ENCODE measurements around the gene C11orf52. TPM values are rescaled to one million over a fixed set of nuclear protein-coding genes. Genes with fewer than 3 reads are reported as not detected.

Gene C11orf52
- total RNA-seq, 1 experiment from 2014 or later = 4.0 TPM

DNA sequence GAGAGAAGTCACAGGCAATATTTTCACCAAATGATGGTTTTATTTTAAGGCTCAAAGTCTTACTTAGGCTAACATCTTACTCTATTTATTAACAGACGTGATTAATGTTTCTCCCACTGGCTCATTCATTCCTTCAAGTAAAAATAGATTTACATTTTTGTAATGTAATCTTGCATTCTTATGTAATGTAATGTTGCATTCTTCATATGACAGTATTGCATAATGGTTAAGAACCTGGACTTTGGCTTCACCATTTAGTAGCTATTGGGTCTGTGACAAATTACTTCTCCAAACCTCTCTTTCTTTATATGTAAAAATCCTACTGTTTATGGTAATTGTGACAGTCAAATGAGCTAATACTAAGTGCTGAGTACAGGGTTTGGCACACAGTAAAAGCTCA, 15.2 kb downstream of the C11orf52 start:
- no CpG with 5 or more reads among the region's 1 CpG for WGBS (ENCODE audit: extremely low coverage, insufficient read length, low lambda C conversion rate)
- peaks cover 5% of the 10 kb centered on the region for H3K23me2 ChIP-seq (ENCODE audit: insufficient read length, low read depth, low read length, poor library complexity, severe bottlenecking)
- no peaks in the 10 kb centered on the region for H4K20me1 ChIP-seq (ENCODE audit: control insufficient read depth, insufficient read depth, insufficient read length)
- H3K4me2 ChIP-seq (ENCODE audit: insufficient read depth, insufficient read length, low read length) = no peak overlapping the region
- H3K56ac ChIP-seq (ENCODE audit: insufficient read length, low read depth, low read length) = no peak overlapping the region
- H3K4me1 Mint-ChIP-seq = peaks cover 28 to 36% of the 10 kb centered on the region in 2 experiments
- no peaks in the 10 kb centered on the region for H3K27me3 ChIP-seq (ENCODE audit: insufficient read depth, low read length)
- no peak overlapping the region for H4K5ac ChIP-seq (ENCODE audit: insufficient read length, low read depth, low read length)
- no peak overlapping the region for H3K14ac ChIP-seq (ENCODE audit: insufficient read depth, low read length)
- H3K36me3 Mint-ChIP-seq (ENCODE audit: insufficient read depth in 1 of 3, low read depth in 3 of 3) = no peaks in the 10 kb centered on the region
- H2BK15ac ChIP-seq (ENCODE audit: low read depth, low read length) = no peak overlapping the region
- DNase-seq = no peak
- H3K27ac ChIP-seq (ENCODE audit: insufficient read length, low read depth, low read length) = no peak overlapping the region
- H3K4me1 ChIP-seq (ENCODE audit: insufficient read depth, low read length) = peaks cover 2% of the 10 kb centered on the region; the same call in 1 of the 2 replicates
- no peak overlapping the region for H3K27ac Mint-ChIP-seq
- no peaks in the 10 kb centered on the region for H3K79me2 ChIP-seq (ENCODE audit: insufficient read depth, low read length)
- H4K91ac ChIP-seq (ENCODE audit: insufficient read length, low read depth, low read length) = no peak overlapping the region
- H3K79me1 ChIP-seq (ENCODE audit: insufficient read depth, low read depth, low read length, poor library complexity, severe bottlenecking) = no peaks in the 10 kb centered on the region
- H2BK20ac ChIP-seq (ENCODE audit: low read depth, low read length, poor library complexity, severe bottlenecking) = no peak overlapping the region
- H2BK5ac ChIP-seq (ENCODE audit: insufficient read length, low read length) = no peak overlapping the region
- H3K4me3 Mint-ChIP-seq = no peak overlapping the region
- H3K9me3 ChIP-seq (ENCODE audit: control insufficient read depth, low read depth, low read length) = no peaks in the 10 kb centered on the region
- H3K18ac ChIP-seq (ENCODE audit: insufficient read length, low read depth, low read length) = no peak overlapping the region
- H3K9me3 Mint-ChIP-seq = no peaks in the 10 kb centered on the region
- no peak overlapping the region for H4K8ac ChIP-seq (replicated peaks; ENCODE audit: insufficient read length, low read depth, low read length)
- no peak overlapping the region for H3K4ac ChIP-seq (ENCODE audit: low read depth, low read length)
- H2BK12ac ChIP-seq (ENCODE audit: insufficient read length, low read depth, low read length) = no peak overlapping the region
- H3T11ph ChIP-seq (ENCODE audit: low read length) = no peak overlapping the region
- TF ChIP-seq, protein P1, sequence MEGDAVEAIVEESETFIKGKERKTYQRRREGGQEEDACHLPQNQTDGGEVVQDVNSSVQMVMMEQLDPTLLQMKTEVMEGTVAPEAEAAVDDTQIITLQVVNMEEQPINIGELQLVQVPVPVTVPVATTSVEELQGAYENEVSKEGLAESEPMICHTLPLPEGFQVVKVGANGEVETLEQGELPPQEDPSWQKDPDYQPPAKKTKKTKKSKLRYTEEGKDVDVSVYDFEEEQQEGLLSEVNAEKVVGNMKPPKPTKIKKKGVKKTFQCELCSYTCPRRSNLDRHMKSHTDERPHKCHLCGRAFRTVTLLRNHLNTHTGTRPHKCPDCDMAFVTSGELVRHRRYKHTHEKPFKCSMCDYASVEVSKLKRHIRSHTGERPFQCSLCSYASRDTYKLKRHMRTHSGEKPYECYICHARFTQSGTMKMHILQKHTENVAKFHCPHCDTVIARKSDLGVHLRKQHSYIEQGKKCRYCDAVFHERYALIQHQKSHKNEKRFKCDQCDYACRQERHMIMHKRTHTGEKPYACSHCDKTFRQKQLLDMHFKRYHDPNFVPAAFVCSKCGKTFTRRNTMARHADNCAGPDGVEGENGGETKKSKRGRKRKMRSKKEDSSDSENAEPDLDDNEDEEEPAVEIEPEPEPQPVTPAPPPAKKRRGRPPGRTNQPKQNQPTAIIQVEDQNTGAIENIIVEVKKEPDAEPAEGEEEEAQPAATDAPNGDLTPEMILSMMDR (conservative IDR thresholded peaks at IDR 0.05) = no peak
- no peak overlapping the region for H3K9ac ChIP-seq (ENCODE audit: extremely low read depth, insufficient read length, low read length)
- H2BK120ac ChIP-seq (ENCODE audit: low read depth, low read length, poor library complexity, severe bottlenecking) = no peak overlapping the region
- H2AK5ac ChIP-seq (ENCODE audit: insufficient read length, low read length) = no peak overlapping the region
- H3K23ac ChIP-seq (ENCODE audit: insufficient read length, low read depth, low read length) = no peak overlapping the region
- H3K27me3 Mint-ChIP-seq (ENCODE audit: low read depth) = peaks cover 1% of the 10 kb centered on the region; the same call in 1 of the 2 replicates
- no peak overlapping the region for H2AFZ ChIP-seq (ENCODE audit: low read length)

Measured in H9 (cell line).